Measurements from ENCODE around the gene VAPB.

- TF ChIP-seq CTCF (conservative IDR thresholded peaks at IDR 0.05) (no peak), ZFX (IDR thresholded peaks at IDR 0.05) (no peak)
Observed at GRCh38 chr20:58406422-58407001, 17.5 kb downstream of the VAPB start.

Measured in C4-2B (cell line).